Fibroblast of pulmonary artery (primary cell): ENCODE results near the gene IL17B.

Source experiments
- DNase-seq: peaks from one replicate; pipeline ENCODE4 v3.0.0-alpha.2; 2010; ENCODE audit warnings: low read depth
- H3K4me3 ChIP-seq: replicated peaks from 2 replicates; pipeline ENCODE4 v1.5.1; 2011; ENCODE audit warnings: low read depth, mild to moderate bottlenecking, control low read depth, low read length, moderate library complexity
- CTCF ChIP-seq: IDR thresholded peaks from 2 replicates; pipeline ENCODE4 v1.5.1; 2011; ENCODE audit warnings: mild to moderate bottlenecking, control low read depth, low read length, inconsistent platforms; ENCODE audit errors: missing control alignments

The IL17B gene

GRCh38 chr5:149357370-149358293 lies 21.5 kb downstream of the IL17B start, which contains the start of gene PCYOX1L:
TSS of gene PCYOX1L (plus strand) at chr5:149358046. CDS start at chr5:149358069, 23 bp downstream.
- TF ChIP-seq CTCF: no peak
- H3K4me3 ChIP-seq: peak within 1 kb of the TSS; percentile 75

GRCh38 chr5:149356391-149356790 lies 22.7 kb downstream of the IL17B start:
- DNase-seq: no peak
- H3K4me3 ChIP-seq: no peak overlapping the region
- TF ChIP-seq CTCF: no peak

More at GRCh38 chr5:149357370-149358293, 21.5 kb downstream of the IL17B start, which contains the start of gene PCYOX1L:
- DNase-seq: peak; percentile 95

- no peak for DNase-seq
- no peak overlapping the region for H3K4me3 ChIP-seq
- TF ChIP-seq CTCF: no peak
Observed at GRCh38 chr5:149355688-149356087, 23.4 kb downstream of the IL17B start.

GRCh38 chr5:149353911-149354310 lies 25.2 kb downstream of the IL17B start:
- no peak for TF ChIP-seq CTCF
- DNase-seq: no peak
- H3K4me3 ChIP-seq: no peak overlapping the region

- no peak overlapping the region for H3K4me3 ChIP-seq
- no peak for DNase-seq
- TF ChIP-seq CTCF: no peak
Observed at GRCh38 chr5:149352169-149352568, 26.9 kb downstream of the IL17B start.

- TF ChIP-seq CTCF: no peak
- no peak for DNase-seq
- no peak overlapping the region for H3K4me3 ChIP-seq
Observed at GRCh38 chr5:149349382-149349781, 29.7 kb downstream of the IL17B start.
